HepG2 (cell line): Measurements from ENCODE around the gene UBQLN4. TPM values are rescaled to one million over a fixed set of nuclear protein-coding genes. Genes with fewer than 3 reads are reported as not detected.

ENCODE experiments used
- ATAC-seq: fragments of 200-7000 bp; cut with Tn5 transposase; 3 replicates; pipeline ENCODE4 v1.9.1; 2020; ENCODE audit warnings: mild to moderate bottlenecking, moderate library complexity
- BruUV-seq: library from RNA; stranded (reverse); fragments of 400-500 nt; replicated peaks from 2 replicates; lab custom pipeline; 2021; lab: Mats Ljungman, UMichigan
- CTCF ChIA-PET: fragments of 300-600 bp; formaldehyde crosslinking; extraction: SDS; loops from one replicate; lab custom pipeline; 2021; ENCODE audit warnings: low total read pairs, inconsistent platforms, low intra/inter-chr PET ratio; lab: Yijun Ruan, JAX
- POLR2A ChIA-PET: fragments of 350-600 bp; sonication (Branson Sonifier 250); formaldehyde crosslinking; loops from one replicate; lab custom pipeline; 2020; ENCODE audit warnings: antibody characterized with exemption, inconsistent platforms; lab: Yijun Ruan, JAX
- DNase-seq: peaks from one replicate; pipeline ENCODE4 v3.0.0-alpha.2; 2015; ENCODE audit warnings: low spot score
- FAIRE-seq: peaks from 3 replicates; lab custom pipeline; 2011; peaks lifted over from hg19 to GRCh38; lab: Jason Lieb, UNC
- H2AFZ ChIP-seq: one replicate; pipeline ENCODE4 v1.6.1; 2011; ENCODE audit warnings: low read length, inconsistent platforms
- H3K27ac ChIP-seq: fragments of 300-600 bp; 3 replicates; pipeline ENCODE4 v1.8.0; 2011; ENCODE audit warnings: mixed run types, mild to moderate bottlenecking, mixed read lengths, low read length, inconsistent platforms; ENCODE audit not compliant: insufficient read depth; ENCODE audit errors: extremely low read length
- H3K27me3 ChIP-seq, 2 experiments: fragments of 200-600 bp in 1 of 2; 2 replicates in 1 of 2; 3 replicates in 1 of 2; pipeline versions ENCODE4 v1.6.0 to v1.8.0; 2011; ENCODE audit warnings: low read length in 2 of 2, mild to moderate bottlenecking in 2 of 2, moderate library complexity in 2 of 2, inconsistent platforms in 1 of 2; ENCODE audit not compliant: insufficient read depth in 2 of 2, control insufficient read depth in 1 of 2
- H3K36me3 ChIP-seq, 2 experiments: fragments of 200-600 bp in 1 of 2; replicated peaks in 1 of 2; 2 replicates in 1 of 2; 3 replicates in 1 of 2; pipeline versions ENCODE4 v1.5.1 to v1.8.0; 2011; ENCODE audit warnings: low read length in 2 of 2, inconsistent platforms in 1 of 2; ENCODE audit not compliant: insufficient read depth in 2 of 2, control insufficient read depth in 1 of 2
- H3K4me1 ChIP-seq: 2 replicates; pipeline ENCODE4 v1.5.1; 2012; ENCODE audit warnings: low read length, inconsistent platforms; ENCODE audit not compliant: insufficient read depth
- H3K4me2 ChIP-seq: 2 replicates; pipeline ENCODE4 v1.6.0; 2011; ENCODE audit warnings: low read depth, low read length, inconsistent platforms
- H3K4me3 ChIP-seq, 3 experiments: fragments of 200-600 bp in 1 of 3; sonication (generic), shearing (Covaris generic) in 1 of 3; replicated peaks in 1 of 3; 2 replicates each; pipeline ENCODE4 v1.5.1; 2011 to 2016; ENCODE audit warnings: low read length in 3 of 3, inconsistent platforms in 2 of 3, low read depth in 2 of 3, mild to moderate bottlenecking in 2 of 3, control low read depth in 1 of 3, mixed read lengths in 1 of 3; ENCODE audit not compliant: insufficient read depth in 1 of 3
- H3K79me2 ChIP-seq: one replicate; pipeline ENCODE4 v1.6.1; 2011; ENCODE audit warnings: low read length, inconsistent platforms; ENCODE audit not compliant: insufficient read depth
- H3K9ac ChIP-seq: 2 replicates; pipeline ENCODE4 v1.6.0; 2011; ENCODE audit warnings: mild to moderate bottlenecking, low read depth, low read length, inconsistent platforms; ENCODE audit not compliant: insufficient read depth
- H3K9me3 ChIP-seq: 2 replicates; pipeline ENCODE4 v1.5.1; 2012; ENCODE audit warnings: mild to moderate bottlenecking, low read length
- H4K20me1 ChIP-seq: 2 replicates; pipeline ENCODE4 v1.6.0; 2011; ENCODE audit warnings: inconsistent platforms, mild to moderate bottlenecking, low read length, moderate library complexity; ENCODE audit not compliant: insufficient read depth
- ARID4A ChIP-seq: sonication (generic); formaldehyde crosslinking; IDR thresholded peaks from 2 replicates; pipeline ENCODE4 v1.5.0; 2020; ENCODE audit warnings: mild to moderate bottlenecking, missing genetic modification reagents, borderline replicate concordance
- ATF2 ChIP-seq: sonication (generic); formaldehyde crosslinking; IDR thresholded peaks from 2 replicates; pipeline ENCODE4 v1.4.0; 2020; ENCODE audit warnings: missing genetic modification reagents
- CREM ChIP-seq, 2 experiments: sonication (generic) in 1 of 2; formaldehyde crosslinking in 1 of 2; IDR thresholded peaks; 2 replicates each; pipeline versions ENCODE4 v1.4.0 to v1.6.1; 2016 to 2020; ENCODE audit warnings: antibody characterized with exemption in 1 of 2, mild to moderate bottlenecking in 1 of 2, missing genetic modification reagents in 1 of 2
- FOXK1 ChIP-seq: sonication (generic); formaldehyde crosslinking; IDR thresholded peaks from 2 replicates; pipeline ENCODE4 v1.4.0; 2020; ENCODE audit warnings: low read depth, missing genetic modification reagents, borderline replicate concordance
- HMG20A ChIP-seq: IDR thresholded peaks from 2 replicates; pipeline ENCODE4 v1.6.1; 2016; ENCODE audit warnings: borderline replicate concordance
- HMG20B ChIP-seq: conservative IDR thresholded peaks from 2 replicates; pipeline ENCODE4 v1.6.1; 2016; ENCODE audit warnings: missing genetic modification reagents, missing compliant biosample characterization
- KDM6A ChIP-seq: IDR thresholded peaks from 2 replicates; pipeline ENCODE4 v1.6.1; 2016; ENCODE audit warnings: low read depth
- PITX1 ChIP-seq: sonication (generic); formaldehyde crosslinking; IDR thresholded peaks from 2 replicates; pipeline ENCODE4 v1.5.1; 2020; ENCODE audit warnings: mild to moderate bottlenecking, missing genetic modification reagents
- POLR2AphosphoS2 ChIP-seq: IDR thresholded peaks from 2 replicates; pipeline ENCODE4 v1.6.1; 2011; ENCODE audit warnings: low read depth, low read length, improper control_type of control experiment
- PPARG ChIP-seq: conservative IDR thresholded peaks from 2 replicates; pipeline ENCODE4 v1.6.1; 2016; ENCODE audit warnings: missing biosample characterization, missing genetic modification reagents
- ZKSCAN8 ChIP-seq: IDR thresholded peaks from 2 replicates; pipeline ENCODE4 v1.6.1; 2016; ENCODE audit warnings: borderline replicate concordance, missing genetic modification reagents, missing compliant biosample characterization
- ZMAT5 ChIP-seq: sonication (generic); formaldehyde crosslinking; IDR thresholded peaks from 2 replicates; pipeline ENCODE4 v1.5.0; 2020; ENCODE audit warnings: mild to moderate bottlenecking, low read depth, missing genetic modification reagents, borderline replicate concordance
- ZNF296 ChIP-seq: sonication (generic); formaldehyde crosslinking; conservative IDR thresholded peaks from 2 replicates; pipeline ENCODE4 v1.5.0; 2020; ENCODE audit warnings: mild to moderate bottlenecking, missing genetic modification reagents
- ZNF335 ChIP-seq: sonication (generic); formaldehyde crosslinking; IDR thresholded peaks from 2 replicates; pipeline ENCODE4 v1.4.0; 2020; ENCODE audit warnings: missing genetic modification reagents
- ZNF550 ChIP-seq: sonication (generic); formaldehyde crosslinking; IDR thresholded peaks from 2 replicates; pipeline ENCODE4 v1.4.0; 2020; ENCODE audit warnings: mild to moderate bottlenecking, missing genetic modification reagents, borderline replicate concordance
- ZNF639 ChIP-seq: conservative IDR thresholded peaks from 2 replicates; pipeline ENCODE4 v1.6.1; 2018; ENCODE audit warnings: missing genetic modification reagents
- ZNF652 ChIP-seq: IDR thresholded peaks from 2 replicates; pipeline ENCODE4 v1.6.1; 2016; ENCODE audit warnings: low read depth, borderline replicate concordance
- WGBS: methylation state at CpG from one replicate; pipeline ENCODE4 v1.1.6; 2017; ENCODE audit warnings: low lambda C conversion rate; 5-methylcytosine and 5-hydroxymethylcytosine counted together
- in situ Hi-C: cut with HindIII; loops from 2 replicates; pipeline ENCODE4 v1.10.0; 2017; ENCODE audit warnings: low pct_unique_long_range_greater_than_20kb; ENCODE audit not compliant: extremely low pct_ligation_motif_present
- intact Hi-C: fragments of 100-400 bp; cut with micrococcal nuclease; formaldehyde crosslinking; loops from one replicate; pipeline ENCODE4 v1.10.0; 2022; ENCODE audit not compliant: unreplicated experiment
- polyA plus RNA-seq, 8 experiments: library from polyadenylated mRNA; depleted of rRNA in 3 of 8; stranded (reverse) in 7 of 8; unstranded in 1 of 8; fragments of >200 nt; fragmentation: Illumina TruSeq in 4 of 8; extraction: Trizol in 4 of 8; gene quantifications; 2 replicates each; pipeline versions ENCODE4 v1.2.1 to v1.2.3, GENCODE V29; 2011 to 2016; ENCODE audit warnings: low read depth in 4 of 8, missing spikeins in 1 of 8, mixed read lengths in 1 of 8; ENCODE audit not compliant: insufficient read depth in 1 of 8
- total RNA-seq, 5 experiments: library from RNA; depleted of rRNA; stranded (reverse); fragments of >200 nt; fragmentation: Illumina TruSeq; extraction: Trizol; gene quantifications; 2 replicates each; pipeline ENCODE4 v1.2.3, GENCODE V29; 2016; ENCODE audit warnings: low read depth in 1 of 5

UBQLN4 gene
- total and polyA plus RNA-seq, 2 of the 13 experiments (the other 11 are each of a cell fraction or from before 2014, with no cell fraction given) = 31.5 to 39.8 TPM

- peak overlapping the region; percentile 19 to 62 (median 40); a peak in 5 of 6 replicates for H3K4me3 ChIP-seq
- intact Hi-C loops (loop anchor here (10.0 kb wide), 1 partner anchor 62 kb away; the partner anchor contains the start of gene RAB25), in situ Hi-C loops (no loop called here)
- H3K79me2 ChIP-seq = no peaks in the 10 kb centered on the region
- no TSS peak for BruUV-seq
- 4% methylated on average over 3 of the region's 3 CpGs for WGBS
- H3K36me3 ChIP-seq = no peaks in the 10 kb centered on the region
- no peak overlapping the region for H2AFZ ChIP-seq
- ATAC-seq (peak; percentile 10; the same call in 1 of the 3 replicates), DNase-seq (no peak), FAIRE-seq (no peak)
- H4K20me1 ChIP-seq = no peaks in the 10 kb centered on the region
- H3K9ac ChIP-seq = no peak overlapping the region
- ChIA-PET POLR2A (interaction anchor here (0.9 to 3.6 kb wide), 6 partner anchors 11 to 67 kb away, joined by 3 to 27 read pairs (median 6); partner anchors contain the start of genes ARHGEF2 and SSR2), CTCF (no interaction called here)
- H3K27me3 ChIP-seq = no peaks in the 10 kb centered on the region
- H3K27ac ChIP-seq = no peak overlapping the region
- H3K4me2 ChIP-seq = peak overlapping the region; percentile 84
- no peaks in the 10 kb centered on the region for H3K9me3 ChIP-seq
- H3K4me1 ChIP-seq = peaks cover 61% of the 10 kb centered on the region
- TF ChIP-seq KDM6A (CRISPR knock-in tag) (no peak), PPARG (0 out of 2 replicates have a peak, but pooled peaks have one; percentile 16), ZNF652 (peak; percentile 98), FOXK1 (CRISPR knock-in tag) (no peak), HMG20B (CRISPR knock-in tag) (no peak), POLR2AphosphoS2 (no peak), ZNF639 (CRISPR knock-in tag) (no peak), ZMAT5 (CRISPR knock-in tag) (no peak), ARID4A (CRISPR knock-in tag) (0 out of 2 replicates have a peak, but pooled peaks have one; percentile 18), ZKSCAN8 (no peak), ZNF296 (no peak), HMG20A (CRISPR knock-in tag) (no peak), CREM (IDR thresholded peaks at IDR 0.05) (no peak), CREM (CRISPR knock-in tag; IDR thresholded peaks at IDR 0.05) (no peak), ATF2 (no peak), ZNF335 (CRISPR knock-in tag) (0 out of 2 replicates have a peak, but pooled peaks have one; percentile 12), PITX1 (no peak), ZNF550 (no peak)
These were observed 51.2 kb downstream of the UBQLN4 start for GRCh38 chr1:156002188-156002911.
